ENCODE data around the gene CNPY1. TPM values are rescaled to one million over a fixed set of nuclear protein-coding genes. Genes with fewer than 3 reads are reported as not detected.

Gene CNPY1
- total RNA-seq, 2 donors from 2014 or later, result 0.33 TPM; not detected in 1

DNA sequence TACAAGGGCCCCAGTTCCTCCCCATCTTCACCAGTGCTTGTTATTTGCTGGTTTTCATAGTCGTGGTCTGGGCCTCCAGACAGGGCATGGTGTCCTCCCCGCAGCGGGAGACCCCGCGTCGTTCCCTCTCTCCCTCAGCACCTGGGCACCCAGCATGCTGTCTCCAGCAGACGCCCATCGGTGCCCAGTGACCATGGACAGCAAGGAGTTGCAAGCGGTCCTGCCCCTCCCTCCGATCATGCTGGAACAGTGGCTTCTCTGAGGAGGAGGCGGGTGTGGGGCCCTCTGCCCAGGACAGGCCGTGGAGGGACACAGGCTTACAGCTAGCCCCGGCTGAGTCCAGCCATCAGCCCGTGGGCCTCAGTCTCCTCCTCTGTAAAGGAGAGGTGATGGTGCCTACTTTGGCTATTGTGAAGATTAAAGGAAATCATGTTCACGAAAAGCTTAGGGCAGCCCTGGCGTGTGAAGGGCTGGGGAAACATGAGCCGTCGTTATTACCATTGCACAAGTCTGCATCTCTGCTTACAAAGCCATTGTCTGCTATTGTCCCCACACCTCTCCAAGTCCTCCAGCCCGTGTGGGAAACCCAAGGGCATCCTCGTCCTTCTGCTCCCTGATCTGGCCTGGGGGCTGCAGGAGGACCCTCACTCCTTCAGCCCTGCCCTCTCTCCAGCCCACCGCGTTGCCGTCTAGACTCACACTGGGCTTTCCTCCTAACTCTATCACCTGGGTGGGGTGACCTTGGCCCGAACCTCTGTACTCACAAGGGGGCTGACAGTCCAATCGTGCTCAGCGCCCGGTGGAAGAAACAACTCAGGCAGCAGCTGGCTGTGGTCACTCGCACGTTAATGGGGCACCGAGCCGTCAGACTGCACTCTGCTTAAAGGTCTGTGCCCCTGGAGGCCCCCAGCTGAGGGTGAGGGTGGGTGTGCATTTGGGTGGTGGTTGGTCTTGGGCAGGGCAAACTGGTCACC lies 58.6 kb downstream of the CNPY1 start:
- Histone ChIP-seq H3K27me3 (ENCODE audit: control insufficient read depth, insufficient read depth, low read length, poor library complexity, severe bottlenecking) (peaks cover 91% of the 10 kb centered on the region), H3K9me3 (ENCODE audit: control insufficient read depth, low read length) (no peaks in the 10 kb centered on the region), H3K27ac (ENCODE audit: low read depth, low read length) (no peak overlapping the region), H3K36me3 (ENCODE audit: control insufficient read depth, insufficient read depth, low read length) (no peaks in the 10 kb centered on the region), H3K9ac (ENCODE audit: extremely low read depth, low read length, poor library complexity, severe bottlenecking) (no peak overlapping the region), H3K4me3 (ENCODE audit: low read length) (no peak overlapping the region), H3K4me1 (ENCODE audit: control insufficient read depth, insufficient read depth, low read length) (no peaks in the 10 kb centered on the region)
- TF ChIP-seq, protein P1, sequence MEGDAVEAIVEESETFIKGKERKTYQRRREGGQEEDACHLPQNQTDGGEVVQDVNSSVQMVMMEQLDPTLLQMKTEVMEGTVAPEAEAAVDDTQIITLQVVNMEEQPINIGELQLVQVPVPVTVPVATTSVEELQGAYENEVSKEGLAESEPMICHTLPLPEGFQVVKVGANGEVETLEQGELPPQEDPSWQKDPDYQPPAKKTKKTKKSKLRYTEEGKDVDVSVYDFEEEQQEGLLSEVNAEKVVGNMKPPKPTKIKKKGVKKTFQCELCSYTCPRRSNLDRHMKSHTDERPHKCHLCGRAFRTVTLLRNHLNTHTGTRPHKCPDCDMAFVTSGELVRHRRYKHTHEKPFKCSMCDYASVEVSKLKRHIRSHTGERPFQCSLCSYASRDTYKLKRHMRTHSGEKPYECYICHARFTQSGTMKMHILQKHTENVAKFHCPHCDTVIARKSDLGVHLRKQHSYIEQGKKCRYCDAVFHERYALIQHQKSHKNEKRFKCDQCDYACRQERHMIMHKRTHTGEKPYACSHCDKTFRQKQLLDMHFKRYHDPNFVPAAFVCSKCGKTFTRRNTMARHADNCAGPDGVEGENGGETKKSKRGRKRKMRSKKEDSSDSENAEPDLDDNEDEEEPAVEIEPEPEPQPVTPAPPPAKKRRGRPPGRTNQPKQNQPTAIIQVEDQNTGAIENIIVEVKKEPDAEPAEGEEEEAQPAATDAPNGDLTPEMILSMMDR (conservative IDR thresholded peaks at IDR 0.05), result no peak
- WGBS, 2 experiments (ENCODE audit: insufficient coverage in 1 of 2, insufficient read length in 1 of 2), result 91 to 97% methylated on average over 13 to 31 of the region's 31 CpGs
- no peak for DNase-seq
- Mint-ChIP-seq H3K4me1 (peaks cover 9% of the 10 kb centered on the region), H3K27me3 (ENCODE audit: insufficient read depth) (peaks cover 95% of the 10 kb centered on the region), H3K27ac (no peak overlapping the region), H3K4me3 (no peak overlapping the region), H3K9me3 (no peaks in the 10 kb centered on the region), H3K36me3 (ENCODE audit: low read depth) (no peaks in the 10 kb centered on the region)

DNA sequence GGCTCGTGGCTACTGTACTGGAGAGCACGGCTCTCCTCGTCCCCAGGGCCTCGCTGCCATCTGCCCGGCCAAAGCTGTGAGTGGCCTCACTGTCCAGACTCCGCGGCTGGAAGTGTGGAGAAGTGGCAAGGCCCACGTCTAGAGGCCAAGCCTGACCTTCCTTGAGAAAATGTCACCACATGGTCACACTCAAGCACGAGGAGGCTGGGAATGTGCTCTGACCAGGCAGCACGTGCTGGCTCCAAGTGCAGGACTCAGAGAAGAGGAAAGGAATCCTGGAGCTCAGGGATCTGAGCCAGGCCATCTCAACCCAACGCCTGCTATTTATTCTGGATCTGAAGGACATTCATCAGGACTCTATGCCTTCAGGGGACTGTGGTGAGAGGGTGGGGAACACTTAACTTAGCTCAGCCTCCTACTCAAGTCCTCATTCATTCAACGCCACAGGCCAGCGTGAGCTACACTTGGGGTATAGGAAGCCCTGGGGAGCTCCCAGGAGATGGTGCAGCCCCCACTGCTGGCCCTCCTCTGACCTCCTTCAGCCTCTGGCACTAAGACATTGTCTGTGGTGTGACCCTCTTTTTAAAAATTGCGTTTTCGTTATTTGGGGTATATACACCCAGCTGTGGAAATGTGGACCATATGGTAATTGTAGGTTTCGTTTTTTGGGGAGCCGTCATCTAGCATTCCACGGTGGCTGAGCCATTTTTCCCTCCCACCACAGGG lies 59.4 kb downstream of the CNPY1 start:
- TF ChIP-seq, protein P1 (conservative IDR thresholded peaks at IDR 0.05), result no peak
- no peaks in the 10 kb centered on the region for H3K36me3 Mint-ChIP-seq (ENCODE audit: low read depth)
- no peak overlapping the region for H3K9ac ChIP-seq (ENCODE audit: extremely low read depth, low read length, poor library complexity, severe bottlenecking)
- H3K4me1 ChIP-seq (ENCODE audit: control insufficient read depth, insufficient read depth, low read length), result no peaks in the 10 kb centered on the region
- peaks cover 91% of the 10 kb centered on the region for H3K27me3 ChIP-seq (ENCODE audit: control insufficient read depth, insufficient read depth, low read length, poor library complexity, severe bottlenecking)
- H3K4me3 Mint-ChIP-seq, result no peak overlapping the region
- no peaks in the 10 kb centered on the region for H3K36me3 ChIP-seq (ENCODE audit: control insufficient read depth, insufficient read depth, low read length)
- H3K27me3 Mint-ChIP-seq (ENCODE audit: insufficient read depth), result peaks cover 95% of the 10 kb centered on the region
- WGBS, 2 experiments (ENCODE audit: insufficient coverage in 1 of 2, insufficient read length in 1 of 2), result 90% methylated on average over 7 to 18 of the region's 18 CpGs
- H3K27ac Mint-ChIP-seq, result no peak overlapping the region
- H3K4me3 ChIP-seq (ENCODE audit: low read length), result no peak overlapping the region
- H3K27ac ChIP-seq (ENCODE audit: low read depth, low read length), result no peak overlapping the region
- DNase-seq, result no peak
- H3K4me1 Mint-ChIP-seq, result peaks cover 9% of the 10 kb centered on the region
- no peaks in the 10 kb centered on the region for H3K9me3 ChIP-seq (ENCODE audit: control insufficient read depth, low read length)
- H3K9me3 Mint-ChIP-seq, result no peaks in the 10 kb centered on the region

DNA sequence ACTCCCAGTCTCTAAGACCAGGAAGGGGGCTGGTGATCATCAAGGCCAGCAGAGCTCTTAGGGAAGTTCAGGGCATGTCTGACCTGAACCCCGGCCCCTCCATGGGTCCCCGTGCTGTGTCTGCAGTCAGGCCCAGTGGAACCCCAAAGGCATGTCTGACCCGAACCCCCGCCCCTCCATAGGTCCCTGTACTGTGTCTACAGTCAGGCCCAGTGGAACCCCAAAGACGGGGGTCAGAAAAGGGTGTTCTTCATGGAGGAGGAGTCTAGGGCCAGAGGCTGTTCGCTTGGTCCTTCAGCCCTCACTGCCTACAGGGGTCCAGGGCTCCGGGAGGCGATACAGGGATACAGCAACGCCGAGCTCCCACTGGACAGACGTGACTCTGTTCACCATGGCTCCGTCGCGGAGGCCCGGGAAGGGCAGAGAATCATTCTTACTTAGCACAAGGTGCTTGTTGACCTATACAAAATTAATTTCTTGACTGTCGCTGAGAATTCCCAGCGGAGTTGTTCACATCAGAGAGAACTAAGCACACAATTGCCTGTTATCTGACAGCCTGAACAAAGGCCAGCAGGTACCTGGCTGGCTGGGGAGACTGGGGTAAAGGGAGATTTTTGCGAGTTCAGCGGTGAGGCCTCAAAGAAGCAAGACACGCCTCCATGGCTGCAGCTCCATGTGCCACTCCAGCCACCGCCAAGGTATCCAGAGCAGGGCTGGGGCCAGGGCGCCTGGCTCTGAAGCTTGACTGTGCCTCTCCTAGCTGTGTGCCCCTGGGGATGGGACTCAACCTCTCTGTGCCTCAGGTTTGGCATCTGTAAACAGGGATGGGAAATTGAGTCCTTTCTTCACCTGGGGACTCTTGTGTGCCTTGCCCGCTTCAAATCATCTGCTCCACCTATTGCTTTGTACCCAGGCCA lies 61.6 kb downstream of the CNPY1 start:
- Mint-ChIP-seq H3K4me3 (no peak overlapping the region), H3K4me1 (peaks cover 3% of the 10 kb centered on the region)

More for the DNA sequence above, 61.6 kb downstream of the CNPY1 start:
- Histone ChIP-seq H3K9me3 (ENCODE audit: control insufficient read depth, low read length) (no peaks in the 10 kb centered on the region), H3K27me3 (ENCODE audit: control insufficient read depth, insufficient read depth, low read length, poor library complexity, severe bottlenecking) (peaks cover 85% of the 10 kb centered on the region), H3K9ac (ENCODE audit: extremely low read depth, low read length, poor library complexity, severe bottlenecking) (no peak overlapping the region), H3K4me1 (ENCODE audit: control insufficient read depth, insufficient read depth, low read length) (no peaks in the 10 kb centered on the region), H3K27ac (ENCODE audit: low read depth, low read length) (no peak overlapping the region), H3K36me3 (ENCODE audit: control insufficient read depth, insufficient read depth, low read length) (no peaks in the 10 kb centered on the region), H3K4me3 (ENCODE audit: low read length) (no peak overlapping the region)
- 89 to 92% methylated on average over 18 to 23 of the region's 23 CpGs for WGBS, 2 experiments (ENCODE audit: insufficient coverage in 1 of 2, insufficient read length in 1 of 2)
- Mint-ChIP-seq H3K27ac (no peak overlapping the region), H3K36me3 (ENCODE audit: low read depth) (no peaks in the 10 kb centered on the region), H3K27me3 (ENCODE audit: insufficient read depth) (peaks cover 88% of the 10 kb centered on the region), H3K9me3 (no peaks in the 10 kb centered on the region)
- TF ChIP-seq, protein P1 (conservative IDR thresholded peaks at IDR 0.05), result no peak
- DNase-seq, result peak; percentile 43
